OCI-LY7 (cell line): Measurements from ENCODE around the gene GNPTG.

Experiments used
- CTCF ChIP-seq: fragments of 200-600 bp; sonication (generic); conservative IDR thresholded peaks from 2 replicates; pipeline ENCODE4 v1.5.1; 2014; ENCODE audit warnings: mild to moderate bottlenecking, antibody characterized with exemption, low read length, moderate library complexity, mixed read lengths
- EZH2phosphoT487 ChIP-seq: fragments of 200-600 bp; sonication (generic); IDR thresholded peaks from 2 replicates; pipeline ENCODE4 v1.6.1; 2018; ENCODE audit warnings: low read depth, borderline replicate concordance, mild to moderate bottlenecking, mixed run types, antibody characterized with exemption, low read length, moderate library complexity, mixed read lengths

- TF ChIP-seq CTCF (no peak), EZH2phosphoT487 (no peak)
These were observed 24.6 kb upstream of the GNPTG start for GRCh38 chr16:1326946-1327618.
